Measurements from ENCODE around the gene LAP3. TPM values are rescaled to one million over a fixed set of nuclear protein-coding genes. Genes with fewer than 3 reads are reported as not detected.
"Not testable (repeated sequence)": the region's sequence is repeated elsewhere in the genome, so short reads cannot be mapped to it uniquely, and the experiment has no call there.

The LAP3 gene
- total and polyA plus RNA-seq, 2 donors from 2014 or later, result 108 to 123 TPM

DNA sequence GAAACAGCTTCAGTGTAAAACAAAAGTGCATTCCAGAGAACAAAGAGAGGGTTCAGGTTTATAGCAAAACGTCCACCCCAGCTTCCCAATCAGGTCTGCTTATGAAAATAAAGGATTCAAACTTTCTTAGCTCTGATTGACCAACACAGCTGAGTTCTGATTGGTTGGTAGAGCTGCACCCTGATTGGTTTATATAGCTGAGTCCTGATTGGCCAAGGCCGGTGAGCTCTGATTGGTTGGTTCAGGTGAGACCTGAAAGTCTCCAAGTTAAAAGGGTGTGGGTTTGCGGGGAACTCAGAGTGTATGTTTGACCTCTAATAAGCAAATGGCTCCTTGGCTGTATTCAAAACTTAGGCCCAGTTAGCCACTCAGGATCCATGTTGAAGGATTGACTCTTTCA, 41.1 kb upstream of the LAP3 start:
- TF ChIP-seq CTCF (IDR thresholded peaks at IDR 0.05; ENCODE audit: borderline replicate concordance, extremely low read depth, insufficient read depth), result no peak
- no peak overlapping the region for H3K4me3 ChIP-seq (ENCODE audit: low read length in 3 of 3)
- intact Hi-C loops (cut with DNase I), result no loop called here
- no peak for DNase-seq
- no peak overlapping the region for H3K9ac ChIP-seq (ENCODE audit: low read length in 3 of 3)
- H3K27me3 ChIP-seq (ENCODE audit: control insufficient read depth, insufficient read depth, low read length), result no peaks in the 10 kb centered on the region
- H3K4me1 ChIP-seq (ENCODE audit: control insufficient read depth in 2 of 3, insufficient read depth in 2 of 3, low read depth in 1 of 3, low read length in 3 of 3), result no peaks in the 10 kb centered on the region
- no peak for FAIRE-seq
- H3K9me3 ChIP-seq (ENCODE audit: control insufficient read depth in 2 of 3, insufficient read depth in 1 of 3, low read length in 3 of 3), result no peaks in the 10 kb centered on the region
- no peak overlapping the region for H3K27ac ChIP-seq (ENCODE audit: low read depth in 2 of 2, low read length in 2 of 2)
- H3K36me3 ChIP-seq (ENCODE audit: control insufficient read depth in 2 of 3, insufficient read depth in 3 of 3, low read length in 3 of 3), result no peaks in the 10 kb centered on the region

GRCh38 chr4:17537060-17537459, 39.9 kb upstream of the LAP3 start:
- H3K9ac ChIP-seq (ENCODE audit: low read length in 3 of 3); intact Hi-C loops (cut with DNase I); H3K9me3 ChIP-seq (ENCODE audit: control insufficient read depth in 2 of 3, insufficient read depth in 1 of 3, low read length in 3 of 3); FAIRE-seq; H3K27ac ChIP-seq (ENCODE audit: low read depth in 2 of 2, low read length in 2 of 2); H3K4me1 ChIP-seq (ENCODE audit: control insufficient read depth in 2 of 3, insufficient read depth in 2 of 3, low read depth in 1 of 3, low read length in 3 of 3); DNase-seq; H3K27me3 ChIP-seq (ENCODE audit: control insufficient read depth, insufficient read depth, low read length); H3K36me3 ChIP-seq (ENCODE audit: control insufficient read depth in 2 of 3, insufficient read depth in 3 of 3, low read length in 3 of 3); H3K4me3 ChIP-seq (ENCODE audit: low read length in 3 of 3): not testable (repeated sequence)

- Histone ChIP-seq H3K27me3 (ENCODE audit: control insufficient read depth, insufficient read depth, low read length) (no peaks in the 10 kb centered on the region), H3K4me3 (ENCODE audit: low read length in 3 of 3) (no peak overlapping the region), H3K9me3 (ENCODE audit: control insufficient read depth in 2 of 3, insufficient read depth in 1 of 3, low read length in 3 of 3) (no peaks in the 10 kb centered on the region), H3K36me3 (ENCODE audit: control insufficient read depth in 2 of 3, insufficient read depth in 3 of 3, low read length in 3 of 3) (no peaks in the 10 kb centered on the region), H3K9ac (ENCODE audit: low read length in 3 of 3) (no peak overlapping the region), H3K27ac (ENCODE audit: low read depth in 2 of 2, low read length in 2 of 2) (no peak overlapping the region), H3K4me1 (ENCODE audit: control insufficient read depth in 2 of 3, insufficient read depth in 2 of 3, low read depth in 1 of 3, low read length in 3 of 3) (no peaks in the 10 kb centered on the region)
- intact Hi-C loops (cut with DNase I), result no loop called here
- no peak for TF ChIP-seq CTCF (IDR thresholded peaks at IDR 0.05; ENCODE audit: borderline replicate concordance, extremely low read depth, insufficient read depth)
- DNase-seq, result no peak
- FAIRE-seq, result no peak
Observed at GRCh38 chr4:17544205-17544604, 32.8 kb upstream of the LAP3 start.

DNA sequence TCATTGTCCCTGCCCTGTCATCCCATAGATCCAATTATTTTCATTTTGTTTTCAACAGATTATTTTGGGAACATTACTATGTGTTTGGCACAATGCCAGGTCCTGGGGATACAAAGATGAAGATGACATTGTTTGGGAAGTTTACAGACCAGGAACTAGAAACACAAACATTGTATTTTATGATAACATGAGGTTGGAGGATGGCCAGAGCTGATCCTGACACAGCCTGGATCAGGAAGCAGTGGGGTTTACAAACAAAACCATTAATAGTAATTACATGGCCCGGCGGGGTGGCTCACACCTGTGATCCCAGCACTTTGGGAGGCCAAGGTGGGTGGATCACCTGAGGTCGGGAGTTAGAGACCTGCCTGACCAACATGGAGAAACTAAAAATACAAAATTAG, 32.2 kb upstream of the LAP3 start:
- H3K4me3 ChIP-seq (ENCODE audit: low read length in 3 of 3), result no peak overlapping the region
- H3K4me1 ChIP-seq (ENCODE audit: control insufficient read depth in 2 of 3, insufficient read depth in 2 of 3, low read depth in 1 of 3, low read length in 3 of 3), result no peaks in the 10 kb centered on the region
- H3K27ac ChIP-seq (ENCODE audit: low read depth in 2 of 2, low read length in 2 of 2), result no peak overlapping the region
- H3K9ac ChIP-seq (ENCODE audit: low read length in 3 of 3), result no peak overlapping the region
- no peaks in the 10 kb centered on the region for H3K36me3 ChIP-seq (ENCODE audit: control insufficient read depth in 2 of 3, insufficient read depth in 3 of 3, low read length in 3 of 3)
- FAIRE-seq (no peak), DNase-seq (peak in 1 of 5 donors; percentile 26)
- no peaks in the 10 kb centered on the region for H3K9me3 ChIP-seq (ENCODE audit: control insufficient read depth in 2 of 3, insufficient read depth in 1 of 3, low read length in 3 of 3)
- TF ChIP-seq CTCF (IDR thresholded peaks at IDR 0.05; ENCODE audit: borderline replicate concordance, extremely low read depth, insufficient read depth), result no peak
- intact Hi-C loops (cut with DNase I), result loop anchor here (5.0 kb wide), 1 partner anchor 92 kb away; no protein-coding TSS in a partner anchor
- no peaks in the 10 kb centered on the region for H3K27me3 ChIP-seq (ENCODE audit: control insufficient read depth, insufficient read depth, low read length)

Data from kidney (tissue), 14 donors.